Activated CD8-positive, alpha-beta memory T cell treated with anti-CD3 and anti-CD28 coated beads for 48 hours (primary cell): Measurements from ENCODE around the gene SMC5.
"Not testable (repeated sequence)": the region's sequence is repeated elsewhere in the genome, so short reads cannot be mapped to it uniquely, and the experiment has no call there.

Experiments used
- DNase-seq, 3 experiments: peaks; one replicate each; pipeline ENCODE4 v3.0.0-alpha.2; 2020; ENCODE audit warnings: low read depth in 2 of 3, low spot score in 2 of 3

SMC5 gene

DNA sequence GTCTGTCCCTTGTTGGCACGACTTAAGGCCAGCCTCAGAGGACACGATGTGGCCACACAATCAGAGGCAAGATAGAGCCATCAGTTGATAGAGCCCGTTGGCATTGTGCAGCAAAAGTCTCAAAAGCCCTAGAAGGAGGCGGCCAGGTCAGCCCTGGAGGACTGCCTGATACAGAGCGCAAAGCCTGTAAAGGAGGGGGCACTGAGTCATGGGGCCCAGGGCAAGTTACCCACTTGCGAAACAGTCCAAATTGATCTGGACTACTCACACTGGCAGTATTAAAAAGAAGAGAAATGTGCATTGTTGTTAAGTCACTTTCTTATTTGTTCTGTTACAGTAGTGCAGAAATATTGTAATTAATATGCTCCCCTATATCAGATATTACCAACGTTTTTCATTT, 104.2 kb downstream of the SMC5 start:
- no peak for DNase-seq

DNA sequence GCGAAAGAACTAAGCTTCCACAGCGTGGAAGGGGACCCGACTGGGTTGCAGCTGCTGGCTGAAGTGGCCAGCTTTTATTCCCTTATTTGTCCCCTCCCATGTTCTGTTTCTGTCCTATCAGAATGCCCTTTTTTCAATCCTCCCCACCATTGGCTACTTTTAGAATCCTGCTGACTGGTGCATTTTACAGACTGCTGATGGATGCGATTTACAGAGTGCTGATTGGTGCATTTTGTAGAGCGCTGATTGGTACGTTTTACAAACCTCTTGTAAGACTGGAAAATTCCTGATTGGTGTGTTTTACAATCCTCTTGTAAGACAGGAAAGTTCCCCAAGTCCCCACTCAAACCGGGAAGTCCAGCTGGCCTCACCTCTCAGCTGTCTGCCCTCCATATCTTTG, 105.0 kb downstream of the SMC5 start:
- DNase-seq: no peak

DNA sequence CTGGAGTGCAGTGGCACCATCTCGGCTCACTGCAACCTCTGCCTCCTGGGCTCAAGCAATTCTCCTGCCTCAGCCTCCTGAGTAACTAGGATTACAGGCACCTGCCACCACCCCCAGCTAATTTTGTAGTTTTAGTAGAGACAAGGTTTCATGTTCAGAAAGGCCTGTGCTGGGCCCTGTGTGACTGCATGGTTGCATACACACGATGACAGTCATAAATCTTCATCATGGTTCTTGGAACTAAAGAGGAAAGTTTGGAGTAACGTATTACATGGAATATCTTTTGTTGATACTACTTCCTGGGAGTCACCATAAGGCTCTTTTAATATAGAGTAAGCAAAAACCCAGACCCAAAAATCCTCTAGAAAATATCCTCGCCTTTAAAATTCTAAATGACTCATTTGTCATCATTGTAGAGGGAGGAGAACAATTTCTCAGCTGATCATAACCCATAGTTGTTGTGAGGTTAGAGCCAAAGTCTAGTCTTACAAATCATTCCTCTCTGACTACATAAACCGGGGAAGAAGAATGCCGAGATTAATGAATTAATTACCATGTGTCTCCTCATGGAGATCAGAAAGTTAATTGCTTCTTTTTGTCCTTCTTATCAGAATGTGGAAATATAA, 108.6 kb downstream of the SMC5 start:
- DNase-seq: no peak

DNA sequence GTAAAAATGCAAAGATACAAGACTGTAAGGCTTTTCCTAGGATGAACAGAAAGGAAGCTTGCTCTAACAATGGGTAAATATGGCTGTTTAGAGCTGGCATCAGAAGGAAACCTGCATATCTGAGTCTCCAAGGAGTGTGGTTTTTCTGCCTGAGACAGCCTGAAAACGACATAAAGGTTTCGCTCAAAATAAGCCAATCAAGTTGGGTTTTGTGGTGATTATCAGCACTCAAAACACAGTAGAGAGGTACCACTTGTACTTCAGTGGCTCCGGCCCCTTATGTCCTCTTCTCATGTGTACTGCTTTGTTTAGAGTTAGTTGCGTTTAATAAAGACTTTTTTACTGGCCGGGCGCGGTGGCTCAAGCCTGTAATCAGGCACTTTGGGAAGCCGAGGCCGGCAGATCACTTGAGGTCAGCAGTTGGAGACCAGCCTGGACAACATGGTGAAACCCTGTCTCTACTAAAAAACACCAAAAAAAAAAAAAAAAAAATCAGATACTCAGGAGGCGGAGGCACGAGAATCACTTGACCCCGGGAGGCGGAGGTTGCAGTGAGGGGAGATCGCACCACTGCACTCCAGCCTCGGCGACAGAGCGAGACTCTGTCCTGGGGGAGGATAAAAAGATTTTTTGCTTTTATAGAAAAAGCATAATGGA, 116.3 kb downstream of the SMC5 start:
- no peak for DNase-seq

DNA sequence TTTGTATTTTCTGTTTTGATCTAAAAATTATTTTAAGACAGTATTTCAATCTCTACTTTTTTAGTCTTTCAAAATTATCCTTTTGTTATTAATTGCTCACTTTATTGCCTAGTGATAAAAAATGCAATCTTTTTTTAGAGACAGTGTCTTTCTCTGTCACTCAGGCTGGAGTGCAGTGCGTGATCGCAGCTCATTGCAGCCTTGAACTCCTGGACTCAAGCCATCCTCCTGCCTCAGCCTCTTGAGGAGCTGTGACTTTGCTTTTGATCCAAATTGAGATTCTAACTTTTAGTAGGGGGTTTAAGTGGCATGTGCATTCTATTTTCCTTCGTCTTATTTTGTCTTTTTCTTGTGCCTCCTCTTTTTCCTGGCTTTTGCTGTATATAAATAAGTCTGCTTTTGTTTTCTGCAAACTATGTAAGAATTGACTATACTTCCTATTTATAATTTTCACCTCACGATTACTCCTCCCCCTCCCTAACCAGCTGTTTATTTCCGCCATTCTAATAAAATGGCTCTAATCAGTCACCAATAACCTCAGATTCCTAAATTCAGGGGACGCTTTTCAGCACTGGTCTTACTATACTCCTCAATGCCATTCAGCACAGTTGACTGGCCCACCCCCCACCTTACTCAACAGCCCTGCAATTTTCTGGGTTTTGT, 123.4 kb downstream of the SMC5 start:
- DNase-seq: no peak

DNA sequence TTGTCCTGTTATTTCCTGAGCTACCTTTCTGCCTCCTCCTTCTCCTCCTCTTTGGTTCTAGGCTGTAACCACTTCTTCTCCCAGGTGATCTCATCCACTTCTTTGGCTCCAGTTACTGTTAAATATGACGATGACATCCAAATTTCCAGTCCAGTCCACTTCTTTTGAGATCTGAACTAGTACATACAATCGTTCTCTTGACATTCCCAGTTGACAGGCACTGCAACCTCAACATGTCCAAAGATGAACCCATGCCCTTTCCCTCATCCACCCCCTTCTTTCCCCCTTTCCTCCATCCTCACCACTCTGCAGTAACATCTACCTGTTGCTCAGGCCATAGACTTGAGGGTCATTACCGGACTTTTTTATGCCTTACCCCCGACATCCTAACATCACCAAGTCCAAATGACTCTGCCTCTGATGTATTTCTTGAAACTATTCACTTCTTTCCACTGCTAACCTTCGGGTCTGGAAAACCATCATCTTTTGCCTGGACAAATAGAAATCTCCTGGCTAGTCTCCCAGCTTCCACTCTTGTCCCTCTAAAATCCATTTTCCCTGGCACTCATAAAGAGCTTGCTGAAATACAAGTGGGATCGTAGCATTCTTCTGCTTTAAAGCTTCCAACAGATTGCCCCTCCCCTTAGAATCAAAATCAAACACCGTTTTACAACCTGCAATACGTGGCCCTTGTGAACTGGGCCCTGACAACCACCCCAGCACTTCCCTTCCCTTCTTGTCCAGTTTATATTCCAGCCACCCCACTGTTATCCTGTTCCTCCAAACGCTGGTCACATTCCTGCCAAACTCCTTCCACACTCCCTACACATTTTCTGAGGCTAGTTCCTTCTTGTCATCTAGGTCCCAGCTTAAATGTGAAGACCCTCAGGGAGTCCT, 124.2 kb downstream of the SMC5 start:
- no peak for DNase-seq

DNA sequence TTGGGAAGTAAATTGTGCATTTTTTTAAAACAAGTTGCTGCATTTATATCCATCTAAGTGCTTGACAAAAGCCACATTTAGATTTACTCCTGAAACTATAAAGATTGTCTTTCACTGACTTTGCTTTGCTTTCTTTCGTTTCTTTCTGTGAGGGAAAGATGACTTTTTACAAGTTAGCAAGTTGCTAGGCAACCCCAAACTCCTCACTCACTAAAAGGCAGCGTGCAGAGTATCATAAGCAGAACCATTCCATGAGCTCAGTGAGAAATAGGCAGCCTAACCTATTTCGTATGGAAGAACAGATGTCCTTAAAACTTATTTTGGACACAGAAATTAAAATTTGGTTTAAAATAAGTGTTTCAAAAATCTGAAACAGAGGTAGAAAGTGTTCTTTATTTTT, 126.6 kb downstream of the SMC5 start:
- DNase-seq: no peak

DNA sequence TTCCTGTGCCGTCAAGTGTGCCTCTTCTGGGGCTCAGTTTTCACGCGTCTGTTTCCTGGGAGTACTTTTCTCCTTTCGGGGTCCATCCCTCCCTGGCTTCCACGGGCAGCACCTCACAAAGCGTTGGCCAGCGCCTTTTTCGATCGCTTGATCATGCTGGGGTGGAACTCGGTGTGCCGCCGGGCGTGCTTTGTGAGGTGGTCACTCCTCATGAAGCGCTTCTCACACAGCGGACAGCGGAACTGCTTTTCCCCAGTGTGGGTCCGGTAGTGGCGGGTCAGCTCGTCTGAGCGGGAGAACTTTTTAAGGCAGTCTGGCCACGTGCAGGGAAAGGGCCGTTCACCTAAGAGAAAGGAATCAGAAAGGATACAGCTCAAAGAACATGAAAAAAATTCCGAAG, 128.9 kb downstream of the SMC5 start:
- DNase-seq: no peak

DNA sequence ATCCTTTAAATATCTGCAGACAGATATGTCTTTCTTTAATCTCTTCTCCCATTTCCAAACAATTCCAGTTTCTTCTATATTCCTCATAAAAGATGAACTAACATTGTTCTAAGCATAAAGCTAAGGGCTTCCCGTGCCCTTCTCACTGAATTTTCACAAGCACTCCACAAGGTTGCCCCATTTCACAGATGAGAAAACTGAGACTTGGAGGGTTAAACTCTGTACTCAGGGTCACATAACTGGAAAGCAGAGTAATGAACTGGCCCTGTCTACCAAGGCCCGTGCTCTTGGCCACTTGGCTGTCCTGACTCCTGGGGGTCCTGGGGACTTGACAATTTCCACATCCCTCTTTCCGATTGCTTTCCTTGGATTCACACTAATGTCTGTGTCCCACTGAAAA, 130.4 kb downstream of the SMC5 start:
- no peak for DNase-seq

DNA sequence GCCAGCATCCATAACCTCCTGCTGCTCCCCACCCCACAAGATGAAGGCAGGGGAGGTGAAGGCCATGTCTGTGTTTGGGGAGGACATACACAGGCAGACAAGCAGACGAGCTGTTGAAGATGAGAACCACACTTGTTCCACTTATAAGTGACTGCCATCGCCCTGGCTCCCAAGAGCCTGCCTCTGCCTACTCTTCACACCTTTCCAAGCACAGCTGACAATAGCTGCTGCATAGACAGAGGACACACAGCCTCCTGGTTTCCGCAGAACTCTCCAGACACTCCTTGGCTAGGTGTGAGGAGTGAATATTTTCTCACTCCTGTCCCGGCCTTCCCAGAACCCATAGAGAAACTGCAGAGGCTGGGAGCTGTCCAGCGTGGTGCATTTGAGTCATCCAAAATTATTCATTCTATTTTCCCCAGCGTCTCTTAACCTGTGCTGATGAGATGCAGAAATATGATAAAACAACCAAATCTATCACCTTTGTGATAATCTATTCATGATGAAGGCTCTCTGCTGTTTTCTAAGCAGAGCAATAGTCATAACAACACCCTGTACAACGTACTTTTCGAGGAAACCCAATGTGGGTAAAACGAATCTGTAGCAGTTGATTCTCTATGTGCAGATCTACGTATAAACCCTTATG, 131.0 kb downstream of the SMC5 start:
- no peak for DNase-seq

DNA sequence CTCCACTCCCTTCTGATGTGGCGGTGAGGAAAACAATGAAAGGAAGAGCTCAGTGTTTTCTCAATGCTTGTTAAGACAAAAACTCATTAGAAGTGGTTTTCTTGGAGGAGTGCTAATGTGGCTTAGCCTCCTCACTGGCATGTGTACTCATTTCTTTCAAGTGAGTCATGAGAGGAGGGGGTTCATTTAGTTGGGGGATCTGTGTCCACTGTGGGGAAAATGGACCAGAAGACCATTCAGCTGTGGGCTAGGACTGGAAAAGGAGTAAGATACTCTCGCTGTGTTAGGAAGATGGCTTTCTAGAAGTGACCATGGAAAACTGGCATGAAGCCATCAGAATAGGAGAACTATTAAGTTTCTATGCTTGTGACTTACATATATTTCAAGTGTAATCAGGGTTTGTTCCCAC, 132.2 kb downstream of the SMC5 start:
- DNase-seq: no peak

DNA sequence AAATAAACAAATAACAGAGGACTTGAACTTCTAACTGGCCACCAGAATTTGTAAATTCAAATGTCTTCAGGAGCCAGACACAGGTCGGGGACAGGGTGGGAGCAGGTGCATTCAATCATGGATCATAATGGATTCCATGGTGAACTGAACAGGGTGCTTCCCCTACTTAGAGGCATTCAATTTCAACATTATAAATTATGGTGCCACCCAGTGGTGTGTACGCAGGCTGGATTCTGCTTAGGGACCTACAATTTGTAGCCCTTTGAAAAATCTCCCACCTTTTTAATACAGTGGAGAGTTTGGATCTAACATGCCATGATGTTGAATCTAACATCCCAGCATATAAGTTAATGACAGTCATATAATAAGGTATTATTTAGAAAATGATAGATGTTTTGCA, 133.4 kb downstream of the SMC5 start:
- no peak for DNase-seq

DNA sequence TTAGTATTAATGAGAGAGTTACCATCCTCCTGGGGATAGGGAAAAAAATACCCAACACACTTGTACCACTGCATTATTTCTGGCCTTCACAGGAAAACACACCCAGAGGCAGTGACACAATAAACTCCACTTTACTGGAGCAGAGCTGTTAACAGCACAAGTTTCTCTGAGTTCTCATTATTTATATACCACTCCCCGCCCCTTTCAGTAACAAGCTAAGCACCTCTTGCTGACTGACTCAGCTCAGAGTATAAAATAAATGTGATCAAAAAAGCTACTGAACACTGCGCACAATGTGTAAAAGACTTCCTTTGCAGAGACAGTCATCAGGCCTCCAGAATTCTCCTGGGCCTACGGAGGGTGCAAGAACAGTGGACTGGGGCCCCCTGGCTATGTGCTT, 134.1 kb downstream of the SMC5 start:
- no peak for DNase-seq

DNA sequence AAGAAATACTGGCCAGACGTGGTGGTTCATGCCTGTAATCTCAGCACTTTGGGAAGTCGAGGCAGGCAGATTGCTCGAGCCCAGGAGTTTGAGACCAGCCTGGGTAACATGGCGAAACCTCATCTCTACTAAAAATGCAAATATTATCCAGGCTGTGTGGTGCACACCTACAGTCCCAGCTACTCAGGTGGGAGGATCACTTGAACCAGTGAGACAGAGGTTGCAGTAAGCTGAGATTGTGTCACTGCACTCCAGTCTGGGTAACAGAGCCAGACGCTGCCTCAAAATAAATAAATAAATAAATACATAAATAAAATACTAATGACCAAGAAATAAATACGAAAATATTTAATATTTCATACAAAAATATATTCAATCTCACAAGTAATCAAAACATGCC, 136.9 kb downstream of the SMC5 start:
- DNase-seq: no peak

DNA sequence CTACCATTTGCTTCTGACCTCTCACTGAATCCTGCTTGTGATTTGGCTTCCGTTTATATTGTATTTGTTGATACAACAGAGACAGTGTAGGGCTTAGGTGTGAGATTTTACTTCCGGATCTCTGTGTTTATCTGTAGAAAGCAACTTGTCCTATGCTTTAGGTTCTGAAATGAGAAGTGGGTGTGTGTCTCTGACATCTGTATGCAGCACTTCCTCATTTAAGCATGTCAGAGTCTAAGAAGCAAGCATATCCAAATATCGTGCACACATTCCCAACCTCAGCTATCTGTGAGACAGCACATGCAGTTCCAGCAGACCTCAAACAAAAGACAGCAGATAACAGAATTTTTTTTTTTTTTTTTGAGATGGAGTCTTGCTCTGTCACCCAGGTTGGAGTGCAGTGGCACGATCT, 139.4 kb downstream of the SMC5 start:
- no peak for DNase-seq

DNA sequence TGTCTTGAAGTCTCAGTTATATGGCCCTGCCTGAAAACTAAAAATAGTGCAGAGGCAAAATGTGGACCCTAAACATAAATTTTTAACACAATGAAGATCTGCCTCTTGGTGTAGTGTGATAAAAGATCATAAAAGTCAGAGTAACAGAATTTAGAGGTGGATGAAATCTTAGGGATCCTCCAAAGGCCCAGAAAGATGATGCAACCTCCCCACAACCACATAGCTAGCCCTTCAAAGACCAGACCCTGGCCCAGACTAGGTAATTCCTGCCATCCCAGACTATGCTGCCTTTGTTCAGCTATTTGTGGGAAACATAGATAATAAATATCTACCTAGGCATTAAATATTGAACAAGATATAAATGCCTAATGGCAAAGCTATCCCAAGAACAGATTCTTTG, 140.4 kb downstream of the SMC5 start:
- DNase-seq: no peak

DNA sequence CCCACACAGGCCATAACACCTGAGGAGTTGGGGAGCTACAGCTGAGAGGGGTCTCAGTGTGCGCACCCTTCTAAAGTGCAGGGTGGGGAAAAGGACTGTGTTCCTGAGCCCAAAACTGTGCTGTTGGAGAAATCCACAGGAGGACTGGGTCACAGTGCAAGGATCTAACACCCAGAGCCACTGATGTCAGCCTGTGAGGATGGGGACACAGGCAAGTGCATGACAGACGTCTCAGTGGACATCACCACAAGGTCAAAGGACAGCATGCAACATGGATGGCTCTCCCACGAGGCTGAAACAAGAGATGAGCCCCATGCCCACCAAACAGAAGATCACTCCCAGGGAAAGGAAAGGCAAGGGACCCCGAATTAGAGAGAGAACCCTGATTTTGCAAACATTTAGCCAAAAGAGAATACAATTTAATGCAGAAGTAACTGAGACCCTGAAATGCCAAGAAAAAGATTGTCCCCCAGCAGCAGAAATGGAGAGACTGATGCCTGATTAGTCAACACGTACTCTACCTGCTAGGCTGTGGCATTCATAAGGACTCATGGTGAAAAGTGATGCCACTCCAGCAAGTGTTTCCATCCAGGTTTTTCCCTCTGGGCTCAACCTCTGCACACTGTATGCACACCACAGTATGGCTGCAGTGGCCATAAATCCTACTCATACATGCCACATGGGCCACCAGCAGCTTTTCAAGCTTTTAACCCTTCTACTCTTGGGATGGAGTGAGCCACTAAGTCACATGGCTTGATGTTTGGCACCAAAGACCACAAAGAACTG, 141.5 kb downstream of the SMC5 start:
- no peak for DNase-seq

DNA sequence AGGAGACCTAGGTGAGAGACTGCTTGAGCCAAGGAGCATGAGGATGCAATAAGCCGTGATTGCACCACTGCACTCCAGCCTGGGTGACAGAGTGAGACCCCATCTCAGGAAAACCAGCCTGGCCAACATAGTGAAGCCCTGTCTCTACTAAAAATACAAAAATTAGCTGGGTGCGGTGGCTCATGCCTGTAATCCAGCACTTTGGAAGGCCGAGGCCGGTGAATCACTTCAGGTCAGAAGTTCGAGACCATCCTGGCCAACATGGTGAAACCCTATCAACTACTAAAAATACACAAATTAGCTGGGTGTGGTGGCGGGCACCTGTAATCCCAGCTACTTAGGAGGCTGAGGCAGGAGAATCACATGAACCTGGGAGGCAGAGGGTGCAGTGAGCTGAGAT, 142.5 kb downstream of the SMC5 start:
- DNase-seq: not testable (repeated sequence)

DNA sequence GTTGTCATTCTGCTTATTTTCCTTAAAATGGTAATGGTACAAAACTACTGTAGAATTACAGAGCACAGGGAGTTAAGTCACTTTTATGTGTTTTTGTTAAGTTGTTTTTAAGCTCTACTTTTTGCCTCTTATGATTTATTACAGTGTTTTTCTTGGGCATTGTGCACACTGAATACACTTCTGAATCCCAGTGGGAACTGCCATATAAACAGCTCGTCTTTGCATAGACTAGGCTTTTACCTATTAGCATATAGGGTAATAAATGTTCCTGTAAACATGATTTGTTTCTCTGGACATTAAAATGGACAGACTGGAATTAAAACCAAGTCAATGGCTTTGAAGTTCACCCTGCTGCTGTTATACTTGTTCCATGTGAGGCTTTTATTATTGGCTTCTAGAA, 143.4 kb downstream of the SMC5 start:
- no peak for DNase-seq

DNA sequence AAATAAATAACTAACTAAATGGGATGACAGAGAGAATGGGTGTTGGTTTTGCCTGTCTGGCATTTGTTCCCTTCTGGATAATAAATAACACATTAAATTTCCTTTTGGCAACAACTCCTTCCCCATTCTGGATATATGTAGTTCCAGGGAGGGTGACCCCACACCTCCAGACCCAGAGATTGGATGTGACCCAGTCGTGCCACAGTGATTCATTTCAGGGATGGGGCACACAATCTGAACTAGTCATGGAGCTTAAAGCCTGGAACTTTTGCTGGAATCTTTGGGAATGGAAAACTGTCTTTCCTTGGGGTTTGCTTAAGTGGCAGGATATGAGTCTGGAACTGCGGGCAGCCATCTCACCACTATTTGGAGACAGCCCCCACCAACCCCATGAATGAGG, 144.4 kb downstream of the SMC5 start:
- DNase-seq: no peak
